Kidney (tissue), 22 donors: Measurements from ENCODE around the gene WNT7B. TPM values are rescaled to one million over a fixed set of nuclear protein-coding genes. Genes with fewer than 3 reads are reported as not detected.

Experiments
- DNase-seq, 5 donors: peaks; one replicate each; pipeline ENCODE4 v3.0.0-alpha.2; 2013 to 2020
- FAIRE-seq: peaks from 2 replicates; lab custom pipeline; 2012; peaks lifted over from hg19 to GRCh38; lab: Jason Lieb, UNC
- H3K27ac ChIP-seq, 2 donors: one replicate each; pipeline ENCODE4 v1.7.0; 2013; ENCODE audit warnings: low read depth in 2 of 2, low read length in 2 of 2, inconsistent platforms in 1 of 2
- H3K27me3 ChIP-seq: one replicate; pipeline ENCODE4 v1.7.1; 2013; ENCODE audit warnings: low read length, inconsistent platforms; ENCODE audit not compliant: control insufficient read depth, insufficient read depth
- H3K36me3 ChIP-seq, 3 donors: one replicate each; pipeline versions ENCODE4 v1.7.0 to v1.7.1; 2013; ENCODE audit warnings: low read length in 3 of 3, control low read depth in 1 of 3, inconsistent platforms in 1 of 3; ENCODE audit not compliant: insufficient read depth in 3 of 3, control insufficient read depth in 2 of 3
- H3K4me1 ChIP-seq, 3 donors: one replicate each; pipeline versions ENCODE4 v1.7.0 to v1.7.1; 2013; ENCODE audit warnings: low read length in 3 of 3, inconsistent platforms in 1 of 3, low read depth in 1 of 3; ENCODE audit not compliant: control insufficient read depth in 2 of 3, insufficient read depth in 2 of 3
- H3K4me3 ChIP-seq, 3 donors: one replicate each; pipeline versions ENCODE4 v1.7.0 to v1.8.1; 2013; ENCODE audit warnings: low read length in 3 of 3, control low read depth in 1 of 3, inconsistent platforms in 1 of 3
- H3K9ac ChIP-seq, 3 donors: one replicate each; pipeline versions ENCODE4 v1.7.0 to v1.7.1; 2013; ENCODE audit warnings: low read length in 3 of 3, control low read depth in 1 of 3, inconsistent platforms in 1 of 3
- H3K9me3 ChIP-seq, 3 donors: one replicate each; pipeline versions ENCODE4 v1.7.0 to v1.7.1; 2013; ENCODE audit warnings: low read length in 3 of 3, control low read depth in 1 of 3, inconsistent platforms in 1 of 3; ENCODE audit not compliant: control insufficient read depth in 2 of 3, insufficient read depth in 1 of 3
- intact Hi-C: fragments of 100-400 bp; cut with DNase I; formaldehyde crosslinking; loops from one replicate; pipeline ENCODE4 v1.11.1; 2022
- long read RNA-seq, 10 donors: library from polyadenylated mRNA in 1 of 10; unstranded in 1 of 10; transcript quantifications; one replicate each; pipeline ENCODE4 v2.0.0 and lab custom pipeline, GENCODE V29; 2021 to 2026
- polyA plus RNA-seq: library from polyadenylated mRNA; stranded (reverse); fragments of 350-450 nt; fragmentation: Illumina TruSeq; extraction: RNeasy Lipid Tissue Mini Kit (QIAGEN cat#74804); gene quantifications from one replicate; pipeline ENCODE4 v1.2.3, GENCODE V29; 2014; ENCODE audit warnings: low read depth, low replicate concordance; ENCODE audit not compliant: insufficient read depth
- total RNA-seq: library from RNA; stranded (reverse); fragmentation: NEBNext Ultra II Directional; extraction: Animal tissue kit (Norgen Biotek cat#: 25700); gene quantifications from one replicate; pipeline ENCODE4 v1.2.1, GENCODE V29; 2021
- TF ChIP-seq, protein P1 (sequence below): IDR thresholded peaks from 3 replicates; pipeline ENCODE4 v1.5.1; 2012; ENCODE audit warnings: mild to moderate bottlenecking, moderate library complexity, borderline replicate concordance; ENCODE audit not compliant: insufficient read depth; ENCODE audit errors: extremely low read depth
- donor health status: control.
- donor health status: control.
- donor health status: control.
- donor health status: control.
- donor health status: control.
- donor health status: DM: yes; HTN: yes; CAD: no.
- donor health status: Normal renal cell carcinoma (clear cell type).

WNT7B gene
- total RNA-seq (1.6 TPM), polyA plus RNA-seq (2.4 TPM)
- long read RNA-seq, donor 1: 0 reads
- long read RNA-seq, donor 2, partial matches to known transcripts: 0 of 1 reads
- long read RNA-seq, donor 2, other reads (novel, unspliced or antisense): 0 of 1 reads
- long read RNA-seq, donor 3: 0 reads
- long read RNA-seq, donor 4, partial matches to known transcripts: 0 of 2 reads
- long read RNA-seq, donor 4, other reads (novel, unspliced or antisense): 0 of 2 reads
- long read RNA-seq, donor 5: 0 reads
- long read RNA-seq, donor 6: 0 reads
- long read RNA-seq, donor 7: 0 reads
- long read RNA-seq, donor 8: 0 reads
- long read RNA-seq, donor 9: 0 reads
- long read RNA-seq, donor 10, partial matches to known transcripts: 0 of 3 reads
- long read RNA-seq, donor 10, other reads (novel, unspliced or antisense): 0 of 3 reads

DNA sequence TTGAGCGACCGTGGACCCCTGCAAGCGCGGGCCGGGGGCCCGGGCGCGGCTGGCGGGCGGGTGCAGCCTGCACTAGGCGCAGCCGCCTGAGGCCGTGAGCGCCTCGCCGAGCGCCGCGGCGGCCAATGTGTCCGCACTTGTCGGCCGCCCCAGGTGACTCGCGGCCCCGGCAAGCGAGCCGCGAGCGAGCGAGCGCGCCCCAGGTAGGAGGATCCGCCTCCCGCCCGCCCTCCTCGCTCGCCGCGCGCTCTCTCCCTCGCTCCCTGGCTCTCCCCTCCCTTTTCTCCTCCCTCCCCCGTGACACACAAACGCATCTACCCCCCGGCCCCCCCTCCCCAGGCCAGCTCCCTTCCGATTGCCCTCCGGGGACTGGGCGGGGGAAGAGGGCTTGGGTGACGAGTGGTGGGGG lies at the start of gene WNT7B:
Gene WNT7B, minus strand, starts transcription at position 160 of the 409 bp plus-strand sequence. CDS start 408 bp downstream, outside the sequence.
- DNase-seq: peak in 3 of 5 donors; percentile 42 to 74 (median 60)
- Histone ChIP-seq H3K4me3 (no peak within 1 kb of the TSS), H3K27ac (no peak within 1 kb of the TSS), H3K4me1 (peaks cover 0 to 10% (median 0%) of the 10 kb centered on the region in 3 donors), H3K9me3 (peaks cover 0 to 6% (median 0%) of the 10 kb centered on the region in 3 donors), H3K27me3 (peaks cover 31% of the 10 kb centered on the region), H3K36me3 (peaks cover 0 to 5% (median 0%) of the 10 kb centered on the region in 3 donors), H3K9ac (no peak within 1 kb of the TSS)
- intact Hi-C loops: no loop called here
- FAIRE-seq: no peak
- TF ChIP-seq, protein P1, sequence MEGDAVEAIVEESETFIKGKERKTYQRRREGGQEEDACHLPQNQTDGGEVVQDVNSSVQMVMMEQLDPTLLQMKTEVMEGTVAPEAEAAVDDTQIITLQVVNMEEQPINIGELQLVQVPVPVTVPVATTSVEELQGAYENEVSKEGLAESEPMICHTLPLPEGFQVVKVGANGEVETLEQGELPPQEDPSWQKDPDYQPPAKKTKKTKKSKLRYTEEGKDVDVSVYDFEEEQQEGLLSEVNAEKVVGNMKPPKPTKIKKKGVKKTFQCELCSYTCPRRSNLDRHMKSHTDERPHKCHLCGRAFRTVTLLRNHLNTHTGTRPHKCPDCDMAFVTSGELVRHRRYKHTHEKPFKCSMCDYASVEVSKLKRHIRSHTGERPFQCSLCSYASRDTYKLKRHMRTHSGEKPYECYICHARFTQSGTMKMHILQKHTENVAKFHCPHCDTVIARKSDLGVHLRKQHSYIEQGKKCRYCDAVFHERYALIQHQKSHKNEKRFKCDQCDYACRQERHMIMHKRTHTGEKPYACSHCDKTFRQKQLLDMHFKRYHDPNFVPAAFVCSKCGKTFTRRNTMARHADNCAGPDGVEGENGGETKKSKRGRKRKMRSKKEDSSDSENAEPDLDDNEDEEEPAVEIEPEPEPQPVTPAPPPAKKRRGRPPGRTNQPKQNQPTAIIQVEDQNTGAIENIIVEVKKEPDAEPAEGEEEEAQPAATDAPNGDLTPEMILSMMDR: no peak

GRCh38 chr22:46025973-46026898 lies 49.3 kb upstream of the WNT7B start:
- TF ChIP-seq, protein P1: no peak
- H3K36me3 ChIP-seq: no peaks in the 10 kb centered on the region
- FAIRE-seq (no peak), DNase-seq (peak in 2 of 5 donors; percentile 39 to 59)
- intact Hi-C loops: no loop called here
- H3K27ac ChIP-seq: peak overlapping the region in 1 of 2 donors; percentile 55
- H3K4me3 ChIP-seq: no peak overlapping the region
- H3K27me3 ChIP-seq: no peaks in the 10 kb centered on the region
- H3K9ac ChIP-seq: peak overlapping the region in 1 of 3 donors; percentile 71
- peaks cover 0 to 9% (median 0%) of the 10 kb centered on the region in 3 donors for H3K4me1 ChIP-seq
- H3K9me3 ChIP-seq: no peaks in the 10 kb centered on the region

DNA sequence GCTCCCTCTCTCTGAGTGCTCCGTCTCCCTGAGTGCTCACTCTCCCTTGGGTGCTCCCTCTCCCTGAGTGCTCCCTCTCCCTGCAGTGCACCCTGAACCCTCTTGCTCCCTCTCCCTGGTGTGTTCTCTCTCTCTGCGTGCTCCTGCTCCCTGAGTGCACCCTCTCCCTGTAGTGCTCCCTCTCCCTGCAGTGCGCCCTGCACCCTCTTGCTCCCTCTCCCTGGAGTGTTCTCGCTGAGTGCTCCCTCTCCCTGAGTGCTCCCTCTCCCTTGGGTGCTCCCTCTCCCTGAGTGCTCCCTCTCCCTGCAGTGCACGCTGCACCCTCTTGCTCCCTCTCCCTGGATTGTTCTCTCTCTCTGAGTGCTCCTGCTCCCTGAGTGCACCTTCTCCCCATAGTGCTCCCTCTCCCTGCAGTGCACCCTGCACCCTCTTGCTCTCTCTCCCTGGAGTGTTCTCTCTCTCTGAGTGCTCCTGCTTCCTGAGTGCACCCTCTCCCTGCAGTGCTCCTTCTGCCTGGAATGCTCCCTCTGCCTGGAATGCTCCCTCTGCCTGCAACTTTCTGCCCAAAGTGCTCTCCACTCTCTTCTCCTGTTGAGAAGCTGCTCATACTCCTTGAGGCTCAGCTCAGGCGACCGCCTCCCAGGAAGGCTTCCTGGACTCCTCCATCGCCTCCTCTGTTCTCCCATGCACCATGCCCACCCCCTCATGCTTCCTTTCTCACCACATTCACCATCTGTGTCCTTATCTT lies 48.4 kb upstream of the WNT7B start:
- Histone ChIP-seq H3K9ac (no peak overlapping the region), H3K4me3 (no peak overlapping the region), H3K9me3 (no peaks in the 10 kb centered on the region), H3K4me1 (peaks cover 0 to 9% (median 0%) of the 10 kb centered on the region in 3 donors), H3K36me3 (no peaks in the 10 kb centered on the region), H3K27ac (no peak overlapping the region), H3K27me3 (no peaks in the 10 kb centered on the region)
- TF ChIP-seq, protein P1: no peak
- no peak for FAIRE-seq
- intact Hi-C loops: no loop called here
- peak in 1 of 5 donors; percentile 31 for DNase-seq
